K562 (cell line): ENCODE measurements around the gene DYNC2I2. TPM values are rescaled to one million over a fixed set of nuclear protein-coding genes. Genes with fewer than 3 reads are reported as not detected.
A peak's percentile ranks its signal among the peaks of the same experiment; 100 is the strongest.

Experiments used
- CBX3 ChIP-seq, 2 experiments: IDR thresholded peaks; 1 replicate in 1 of 2; 2 replicates in 1 of 2; pipeline ENCODE4 v1.6.1; 2012; ENCODE audit warnings: inconsistent platforms in 2 of 2, low read length in 2 of 2, borderline replicate concordance in 1 of 2, control low read depth in 1 of 2
- CC2D1A ChIP-seq: fragments of 450-650 bp; IDR thresholded peaks from 2 replicates; pipeline ENCODE4 v1.6.1; 2017; ENCODE audit warnings: mild to moderate bottlenecking
- EGR1 ChIP-seq: fragments of 450-650 bp; conservative IDR thresholded peaks from 2 replicates; pipeline ENCODE4 v1.6.1; 2017; ENCODE audit warnings: mild to moderate bottlenecking
- ELF2 ChIP-seq: fragments of 250-450 bp; sonication (Bioruptor Pico); IDR thresholded peaks from 2 replicates; pipeline ENCODE4 v1.5.0; 2021; ENCODE audit warnings: mild to moderate bottlenecking
- KLF10 ChIP-seq: fragments of 250-450 bp; sonication (Bioruptor Pico); IDR thresholded peaks from 2 replicates; pipeline ENCODE4 v1.6.1; 2021; ENCODE audit warnings: matching md5 sums
- MCM5 ChIP-seq: fragments of 450-650 bp; IDR thresholded peaks from 2 replicates; pipeline ENCODE4 v1.6.1; 2016; ENCODE audit warnings: low read depth
- MNT ChIP-seq, 2 experiments: fragments of 450-650 bp; conservative IDR thresholded peaks; 2 replicates each; pipeline ENCODE4 v1.6.1; 2017; ENCODE audit warnings: mild to moderate bottlenecking in 2 of 2, moderate library complexity in 2 of 2
- MXI1 ChIP-seq: IDR thresholded peaks from 2 replicates; pipeline ENCODE4 v1.6.1; 2011; ENCODE audit warnings: low read depth, mild to moderate bottlenecking, improper control_type of control experiment, low read length
- SAFB2 ChIP-seq: fragments of 200-400 bp; formaldehyde crosslinking; IDR thresholded peaks from 2 replicates; pipeline ENCODE4 v1.6.1; 2018; ENCODE audit warnings: borderline replicate concordance, low read length, low read depth, moderate library complexity; ENCODE audit not compliant: severe bottlenecking
- SMC3 ChIP-seq: conservative IDR thresholded peaks from 2 replicates; pipeline ENCODE4 v1.6.1; 2011; ENCODE audit warnings: low read depth, low read length, improper control_type of control experiment; ENCODE audit not compliant: insufficient read depth
- U2AF1 ChIP-seq: fragments of 200-400 bp; formaldehyde crosslinking; optimal IDR thresholded peaks from 2 replicates; pipeline ENCODE3; 2017; ENCODE audit warnings: mild to moderate bottlenecking, low read depth, low read length, moderate library complexity
- ZKSCAN1 ChIP-seq: fragments of 150-350 bp; IDR thresholded peaks from 2 replicates; pipeline ENCODE4 v1.6.1; 2016; ENCODE audit warnings: low read depth, low read length
- ZNF165 ChIP-seq: fragments of 250-450 bp; sonication (Bioruptor Pico); IDR thresholded peaks from 2 replicates; pipeline ENCODE4 v1.4.0; 2020; ENCODE audit warnings: borderline replicate concordance
- ZNF232 ChIP-seq: sonication (generic); formaldehyde crosslinking; IDR thresholded peaks from 2 replicates; pipeline ENCODE4 v1.8.0; 2022; ENCODE audit warnings: mild to moderate bottlenecking, missing genetic modification reagents
- ZNF395 ChIP-seq: fragments of 200-800 bp; sonication (Bioruptor generic); IDR thresholded peaks from 2 replicates; pipeline ENCODE4 v1.6.1; 2017; ENCODE audit warnings: missing genetic modification characterization, missing compliant biosample characterization
- ZNF436 ChIP-seq: fragments of 250-450, 450-650 bp; sonication (Bioruptor Pico); formaldehyde crosslinking; IDR thresholded peaks from 2 replicates; pipeline ENCODE4 v1.7.0; 2020; ENCODE audit warnings: mild to moderate bottlenecking
- polyA plus RNA-seq, 8 experiments: library from polyadenylated mRNA; depleted of rRNA in 4 of 8; stranded (reverse) in 5 of 8; unstranded in 3 of 8; fragments of >200 nt; fragmentation: Nextera tagmentation in 2 of 8; fragmentation: Illumina TruSeq in 1 of 8; extraction: Ambion mirVana in 2 of 8; extraction: Trizol in 1 of 8; gene quantifications; 2 replicates each; pipeline versions ENCODE4 v1.2.1 to v1.2.3, GENCODE V29; 2011 to 2014; ENCODE audit warnings: inconsistent platforms in 1 of 8, missing spikeins in 1 of 8
- total RNA-seq, 7 experiments: library from RNA; depleted of rRNA in 6 of 7; stranded (reverse); fragments of >200 nt in 6 of 7; fragmentation: Illumina TruSeq in 2 of 7; extraction: Trizol in 2 of 7; gene quantifications; 2 replicates each; pipeline versions ENCODE4 v1.2.1 to v1.2.3, GENCODE V29; 2011 to 2021; ENCODE audit warnings: low replicate concordance in 1 of 7
- TF ChIP-seq, protein P1 (sequence below): fragments of 250-450 bp; sonication (Bioruptor Pico); IDR thresholded peaks from 2 replicates; pipeline ENCODE4 v1.8.0; 2022; ENCODE audit warnings: moderate library complexity, mild to moderate bottlenecking, inconsistent platforms
- TF ChIP-seq, protein P2 (sequence below): fragments of 450-650 bp; formaldehyde crosslinking; IDR thresholded peaks from 2 replicates; pipeline ENCODE4 v1.4.0; 2020; ENCODE audit warnings: mild to moderate bottlenecking
- TF ChIP-seq, protein P3 (sequence below): fragments of 250-450 bp; sonication (Bioruptor Pico); IDR thresholded peaks from 2 replicates; pipeline ENCODE4 v1.9.0; 2021; ENCODE audit warnings: mild to moderate bottlenecking, inconsistent platforms

DYNC2I2 gene
- total and polyA plus RNA-seq, 9 of the 15 experiments (the other 6 are each of a cell fraction or from before 2014, with no cell fraction given) = 1.5 to 249 (median 70.0) TPM

GRCh38 chr9:128656416-128657343 lies at the start of gene DYNC2I2 (continued):
- no peak for TF ChIP-seq KLF10 (CRISPR knock-in tag)
- TF ChIP-seq SMC3 = no peak
- 0 out of 2 replicates have a peak, but pooled peaks have one; percentile 34 for TF ChIP-seq ZNF436 (CRISPR knock-in tag)
- no peak for TF ChIP-seq SAFB2
- peak; percentile 92 for TF ChIP-seq EGR1
- TF ChIP-seq, protein P1, sequence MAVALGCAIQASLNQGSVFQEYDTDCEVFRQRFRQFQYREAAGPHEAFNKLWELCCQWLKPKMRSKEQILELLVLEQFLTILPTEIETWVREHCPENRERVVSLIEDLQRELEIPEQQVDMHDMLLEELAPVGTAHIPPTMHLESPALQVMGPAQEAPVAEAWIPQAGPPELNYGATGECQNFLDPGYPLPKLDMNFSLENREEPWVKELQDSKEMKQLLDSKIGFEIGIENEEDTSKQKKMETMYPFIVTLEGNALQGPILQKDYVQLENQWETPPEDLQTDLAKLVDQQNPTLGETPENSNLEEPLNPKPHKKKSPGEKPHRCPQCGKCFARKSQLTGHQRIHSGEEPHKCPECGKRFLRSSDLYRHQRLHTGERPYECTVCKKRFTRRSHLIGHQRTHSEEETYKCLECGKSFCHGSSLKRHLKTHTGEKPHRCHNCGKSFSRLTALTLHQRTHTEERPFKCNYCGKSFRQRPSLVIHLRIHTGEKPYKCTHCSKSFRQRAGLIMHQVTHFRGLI (CRISPR knock-in tag) = peak; percentile 76
- peak in 1 of 2 experiments; percentile 84; a peak in 2 of 3 replicates for TF ChIP-seq CBX3 (IDR thresholded peaks at IDR 0.05; ENCODE audit: borderline replicate concordance in 1 of 2, low read length in 2 of 2)
- peak; percentile 70 for TF ChIP-seq U2AF1
- TF ChIP-seq ZNF395 (CRISPR knock-in tag) = peak; percentile 98
- peak; percentile 72; the same call in 1 of the 2 replicates for TF ChIP-seq ZNF232
- TF ChIP-seq ZNF165 (CRISPR knock-in tag) = peak; percentile 84; the same call in 1 of the 2 replicates
- TF ChIP-seq, protein P2, sequence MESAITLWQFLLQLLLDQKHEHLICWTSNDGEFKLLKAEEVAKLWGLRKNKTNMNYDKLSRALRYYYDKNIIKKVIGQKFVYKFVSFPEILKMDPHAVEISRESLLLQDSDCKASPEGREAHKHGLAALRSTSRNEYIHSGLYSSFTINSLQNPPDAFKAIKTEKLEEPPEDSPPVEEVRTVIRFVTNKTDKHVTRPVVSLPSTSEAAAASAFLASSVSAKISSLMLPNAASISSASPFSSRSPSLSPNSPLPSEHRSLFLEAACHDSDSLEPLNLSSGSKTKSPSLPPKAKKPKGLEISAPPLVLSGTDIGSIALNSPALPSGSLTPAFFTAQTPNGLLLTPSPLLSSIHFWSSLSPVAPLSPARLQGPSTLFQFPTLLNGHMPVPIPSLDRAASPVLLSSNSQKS (CRISPR knock-in tag) = 0 out of 2 replicates have a peak, but pooled peaks have one; percentile 43
- no peak for TF ChIP-seq MNT (conservative IDR thresholded peaks at IDR 0.05)
- peak; percentile 39 for TF ChIP-seq CC2D1A
- TF ChIP-seq, protein P3, sequence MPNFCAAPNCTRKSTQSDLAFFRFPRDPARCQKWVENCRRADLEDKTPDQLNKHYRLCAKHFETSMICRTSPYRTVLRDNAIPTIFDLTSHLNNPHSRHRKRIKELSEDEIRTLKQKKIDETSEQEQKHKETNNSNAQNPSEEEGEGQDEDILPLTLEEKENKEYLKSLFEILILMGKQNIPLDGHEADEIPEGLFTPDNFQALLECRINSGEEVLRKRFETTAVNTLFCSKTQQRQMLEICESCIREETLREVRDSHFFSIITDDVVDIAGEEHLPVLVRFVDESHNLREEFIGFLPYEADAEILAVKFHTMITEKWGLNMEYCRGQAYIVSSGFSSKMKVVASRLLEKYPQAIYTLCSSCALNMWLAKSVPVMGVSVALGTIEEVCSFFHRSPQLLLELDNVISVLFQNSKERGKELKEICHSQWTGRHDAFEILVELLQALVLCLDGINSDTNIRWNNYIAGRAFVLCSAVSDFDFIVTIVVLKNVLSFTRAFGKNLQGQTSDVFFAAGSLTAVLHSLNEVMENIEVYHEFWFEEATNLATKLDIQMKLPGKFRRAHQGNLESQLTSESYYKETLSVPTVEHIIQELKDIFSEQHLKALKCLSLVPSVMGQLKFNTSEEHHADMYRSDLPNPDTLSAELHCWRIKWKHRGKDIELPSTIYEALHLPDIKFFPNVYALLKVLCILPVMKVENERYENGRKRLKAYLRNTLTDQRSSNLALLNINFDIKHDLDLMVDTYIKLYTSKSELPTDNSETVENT (CRISPR knock-in tag) = peak; percentile 95
- peak; percentile 88 for TF ChIP-seq ELF2
- TF ChIP-seq MCM5 = no peak
- peak; percentile 98 for TF ChIP-seq ZKSCAN1
- peak; percentile 92 for TF ChIP-seq MXI1
